HG03060 (cell line): ENCODE data around the gene ASB2.

Source experiments
- ATAC-seq: cut with Tn5 transposase; IDR thresholded peaks from one replicate; pipeline ENCODE4 v1.9.1; 2021; ENCODE audit warnings: low read depth, moderate number of reproducible peaks; ENCODE audit not compliant: unreplicated experiment

Gene ASB2, protein sequence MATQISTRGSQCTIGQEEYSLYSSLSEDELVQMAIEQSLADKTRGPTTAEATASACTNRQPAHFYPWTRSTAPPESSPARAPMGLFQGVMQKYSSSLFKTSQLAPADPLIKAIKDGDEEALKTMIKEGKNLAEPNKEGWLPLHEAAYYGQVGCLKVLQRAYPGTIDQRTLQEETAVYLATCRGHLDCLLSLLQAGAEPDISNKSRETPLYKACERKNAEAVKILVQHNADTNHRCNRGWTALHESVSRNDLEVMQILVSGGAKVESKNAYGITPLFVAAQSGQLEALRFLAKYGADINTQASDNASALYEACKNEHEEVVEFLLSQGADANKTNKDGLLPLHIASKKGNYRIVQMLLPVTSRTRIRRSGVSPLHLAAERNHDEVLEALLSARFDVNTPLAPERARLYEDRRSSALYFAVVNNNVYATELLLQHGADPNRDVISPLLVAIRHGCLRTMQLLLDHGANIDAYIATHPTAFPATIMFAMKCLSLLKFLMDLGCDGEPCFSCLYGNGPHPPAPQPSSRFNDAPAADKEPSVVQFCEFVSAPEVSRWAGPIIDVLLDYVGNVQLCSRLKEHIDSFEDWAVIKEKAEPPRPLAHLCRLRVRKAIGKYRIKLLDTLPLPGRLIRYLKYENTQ

DNA sequence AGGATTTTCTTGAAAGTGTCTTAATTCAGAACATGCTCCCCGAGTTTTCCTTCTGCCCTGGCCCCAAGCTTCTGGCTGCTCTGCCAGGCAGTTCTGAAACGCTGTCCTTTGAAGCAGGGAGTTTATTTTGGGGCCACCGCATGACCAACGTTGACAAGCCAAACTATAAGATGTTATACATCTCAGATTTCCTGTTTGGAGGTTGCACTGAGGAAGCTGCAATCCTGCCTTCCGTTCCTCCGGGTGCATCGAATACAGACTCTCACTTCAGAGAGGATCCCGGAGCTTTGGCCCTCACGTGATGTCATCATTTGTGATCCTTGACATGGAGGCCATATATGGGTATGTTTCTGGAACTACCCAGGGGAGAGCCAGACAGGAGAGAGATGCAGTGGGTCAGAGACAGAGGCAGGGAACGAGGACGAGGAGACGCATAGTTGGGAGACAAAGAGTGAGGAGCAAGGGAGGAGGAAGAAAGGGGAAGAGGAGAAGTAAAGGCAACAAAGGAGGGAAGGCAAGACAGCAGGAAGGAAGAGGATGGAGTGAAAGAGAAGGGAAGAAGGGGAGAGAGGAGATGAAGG is at the start of gene ASB2:
ASB2 (minus strand) TSS at position 94 of the 581 bp plus-strand sequence. CDS start 12,031 bp downstream, outside the sequence.
- ATAC-seq: peak; percentile 1

DNA sequence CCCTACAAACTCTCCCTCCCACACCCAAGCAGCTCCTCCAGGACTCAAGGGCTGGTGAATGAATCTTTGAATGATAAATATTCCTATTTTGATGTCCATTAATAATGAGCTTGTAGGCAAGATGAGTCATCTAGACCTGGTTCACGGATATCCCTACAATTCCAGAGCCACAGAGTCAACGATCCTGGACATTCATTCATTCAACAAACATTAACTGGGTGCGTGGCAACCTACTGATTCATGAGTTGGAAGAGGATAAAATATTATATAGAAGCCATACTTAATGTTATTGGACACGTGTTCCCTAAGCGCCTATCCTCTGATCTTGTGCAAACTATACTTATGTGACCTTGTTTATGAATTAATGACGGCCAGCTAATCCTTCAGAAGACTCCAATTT is 49.4 kb upstream of the ASB2 start:
- ATAC-seq: no peak

DNA sequence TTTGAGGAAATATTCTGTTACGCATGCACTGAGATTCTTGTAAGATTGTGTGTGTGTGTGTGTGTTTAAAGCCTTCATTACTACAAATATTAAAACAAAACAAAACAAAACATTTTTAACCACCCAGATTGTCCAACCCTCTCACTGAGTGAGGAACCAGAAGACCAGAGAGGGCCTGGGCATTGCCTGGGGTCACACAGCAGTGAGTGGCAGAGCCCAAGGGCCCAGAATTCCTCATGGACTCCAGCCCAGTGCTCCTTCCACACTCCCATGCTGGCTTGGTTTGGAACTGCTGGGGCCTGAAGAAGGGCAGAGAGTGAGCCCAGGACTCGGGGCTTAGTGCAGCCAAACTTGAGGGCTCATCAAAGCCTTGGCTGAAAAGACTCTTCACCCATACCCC is 48.2 kb upstream of the ASB2 start:
- ATAC-seq: no peak

DNA sequence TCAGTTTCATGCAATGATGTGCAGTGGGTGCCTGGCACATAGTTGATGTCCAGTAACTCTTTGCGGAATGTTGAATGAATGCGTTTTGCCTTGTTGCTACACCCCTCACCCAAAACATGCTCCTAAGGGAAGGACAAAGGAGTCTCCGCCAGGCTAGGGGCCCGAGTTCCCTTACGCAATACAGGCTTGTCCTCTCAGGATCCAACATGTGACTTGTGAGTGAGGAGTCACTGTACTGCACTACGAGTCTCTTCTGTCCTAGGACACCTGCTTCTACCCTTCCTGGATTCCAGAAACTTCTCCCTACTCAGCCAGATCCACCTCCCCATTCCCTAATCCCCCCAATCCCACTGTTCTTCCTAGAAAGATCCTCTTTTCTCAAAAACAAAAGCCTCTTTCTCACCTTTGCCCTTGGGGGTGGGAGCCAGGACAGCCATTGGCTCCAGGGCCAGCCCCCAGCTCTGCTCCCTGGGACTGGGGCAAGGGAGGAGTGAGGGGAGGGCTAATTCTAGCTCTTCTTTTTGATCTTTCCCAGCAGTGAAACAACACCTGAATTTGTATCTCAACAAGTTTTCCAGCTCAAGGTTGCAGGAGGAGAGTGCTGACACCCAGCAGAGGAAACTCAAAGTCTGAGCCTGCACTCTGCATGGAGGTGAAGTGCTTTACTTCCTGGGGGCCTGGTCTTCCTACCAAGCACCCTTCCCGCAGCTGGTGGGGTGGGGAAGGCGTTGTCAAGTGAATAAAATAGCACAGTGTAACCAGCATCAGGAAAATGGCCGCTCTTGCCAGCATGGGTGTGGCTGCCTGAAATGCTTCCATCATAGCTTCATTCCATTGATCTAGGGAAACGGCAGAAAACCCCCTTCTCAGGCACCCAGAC is 46.4 kb upstream of the ASB2 start:
- no peak for ATAC-seq

DNA sequence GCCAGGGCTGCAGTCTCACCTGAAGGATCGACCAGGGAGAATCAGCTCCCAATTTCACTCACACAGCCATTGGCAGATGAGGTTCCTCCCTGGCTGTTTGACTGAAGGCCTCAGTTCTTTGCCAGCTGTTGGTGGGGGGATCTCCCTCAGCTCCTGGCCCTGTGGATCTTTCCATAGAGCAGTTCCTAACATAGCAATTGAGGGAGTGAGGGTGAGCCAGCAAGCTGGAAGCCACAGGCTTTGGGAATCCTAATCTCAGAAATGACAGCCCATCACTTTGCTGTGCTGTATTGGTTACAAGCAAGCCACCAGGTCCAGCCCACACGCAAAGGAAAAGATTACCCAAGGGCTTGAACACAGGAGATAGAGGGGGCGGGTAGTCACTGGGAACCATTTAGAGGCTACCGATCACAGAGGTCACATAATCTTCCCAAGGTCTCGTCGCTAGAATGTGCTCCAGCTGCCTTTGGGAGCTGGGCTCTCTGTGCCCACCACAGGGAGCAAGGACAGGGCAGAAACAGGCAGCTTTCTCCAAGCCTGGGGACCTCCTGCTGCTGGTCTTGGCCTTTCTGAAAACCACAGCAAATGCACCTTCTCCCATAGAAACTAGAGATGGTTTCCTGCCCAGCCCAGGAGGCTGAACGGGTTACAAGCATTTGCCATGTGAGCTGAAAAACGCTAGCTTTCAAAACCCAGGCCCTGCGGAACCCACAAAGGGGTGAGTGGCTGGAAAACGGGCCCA is 45.2 kb upstream of the ASB2 start:
- ATAC-seq: no peak

DNA sequence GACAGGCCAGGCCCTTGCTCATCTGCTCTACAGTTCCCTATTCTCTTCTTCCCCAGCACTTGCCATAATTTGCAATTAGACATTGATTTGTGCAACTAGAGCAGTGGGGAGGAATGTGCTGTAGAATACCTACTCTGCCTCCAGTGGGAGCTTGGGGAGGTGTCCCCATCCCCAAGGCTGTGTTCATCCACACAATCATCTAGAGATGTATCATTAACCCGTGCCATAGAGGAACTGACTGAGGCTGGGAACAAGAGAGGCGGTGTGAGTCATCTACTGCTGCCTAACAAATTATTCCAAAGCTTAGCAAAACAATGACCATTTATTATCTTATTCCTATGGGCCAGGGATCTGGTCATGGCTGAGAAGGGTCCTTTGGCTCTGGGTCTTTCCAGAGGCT is 44.6 kb upstream of the ASB2 start:
- no peak for ATAC-seq

DNA sequence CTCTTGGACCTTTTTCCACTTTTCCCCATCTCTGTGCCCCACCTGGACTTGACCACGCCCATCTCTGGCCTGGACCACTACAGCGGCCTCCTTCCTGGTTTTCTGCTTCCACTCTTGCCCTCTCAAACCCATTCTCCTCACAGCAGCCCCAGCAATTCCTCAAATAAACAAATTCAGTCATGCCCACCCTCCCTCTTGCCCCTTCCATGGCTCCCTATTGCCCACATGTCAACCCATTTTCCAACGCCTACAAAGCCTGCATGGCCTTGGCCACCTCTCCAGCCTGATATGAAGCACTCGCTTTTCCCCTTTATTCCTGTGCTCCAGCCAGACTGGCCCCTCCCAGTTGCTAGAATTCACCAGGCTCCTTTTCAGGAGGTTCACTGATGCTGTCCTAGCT is 43.9 kb upstream of the ASB2 start:
- ATAC-seq: no peak

DNA sequence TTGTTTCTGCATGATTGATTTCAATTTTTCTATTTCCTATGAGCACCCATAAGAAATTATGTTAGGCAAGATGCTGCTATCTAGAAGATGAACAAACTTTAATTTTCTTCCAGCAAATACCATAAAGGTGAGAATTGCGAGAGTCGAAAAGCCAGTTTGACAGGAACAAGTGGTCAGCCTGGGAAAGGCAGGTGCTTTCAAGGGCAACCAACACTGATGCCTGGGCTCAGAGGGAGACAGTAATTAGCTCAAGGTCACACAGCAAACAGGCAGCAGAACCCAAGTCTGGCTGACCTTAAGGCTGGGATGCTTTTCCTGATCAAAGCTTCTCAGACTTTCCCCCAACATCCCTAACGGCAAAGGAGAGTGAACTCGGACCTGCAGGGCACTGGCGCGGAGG is 43.0 kb upstream of the ASB2 start:
- ATAC-seq: no peak

DNA sequence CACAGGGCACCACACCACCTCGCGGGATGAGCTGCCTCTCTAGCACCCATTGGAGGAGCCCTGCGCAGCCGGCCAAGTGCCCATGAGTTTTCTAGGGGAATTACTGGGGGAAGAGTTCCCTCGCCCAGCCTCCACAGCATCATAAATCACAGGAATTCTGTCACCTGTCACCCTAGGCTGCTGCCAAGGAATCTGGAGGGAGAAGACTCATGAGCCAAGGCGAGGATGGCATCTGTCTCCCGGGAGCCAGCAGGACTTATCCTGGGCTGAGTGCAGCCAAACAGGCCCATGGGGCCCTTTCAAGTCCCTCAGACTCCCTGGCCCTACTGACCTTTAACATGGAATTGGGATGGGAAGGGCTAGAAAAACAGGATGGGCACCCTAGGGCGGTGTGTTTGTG is 41.9 kb upstream of the ASB2 start:
- ATAC-seq: no peak

DNA sequence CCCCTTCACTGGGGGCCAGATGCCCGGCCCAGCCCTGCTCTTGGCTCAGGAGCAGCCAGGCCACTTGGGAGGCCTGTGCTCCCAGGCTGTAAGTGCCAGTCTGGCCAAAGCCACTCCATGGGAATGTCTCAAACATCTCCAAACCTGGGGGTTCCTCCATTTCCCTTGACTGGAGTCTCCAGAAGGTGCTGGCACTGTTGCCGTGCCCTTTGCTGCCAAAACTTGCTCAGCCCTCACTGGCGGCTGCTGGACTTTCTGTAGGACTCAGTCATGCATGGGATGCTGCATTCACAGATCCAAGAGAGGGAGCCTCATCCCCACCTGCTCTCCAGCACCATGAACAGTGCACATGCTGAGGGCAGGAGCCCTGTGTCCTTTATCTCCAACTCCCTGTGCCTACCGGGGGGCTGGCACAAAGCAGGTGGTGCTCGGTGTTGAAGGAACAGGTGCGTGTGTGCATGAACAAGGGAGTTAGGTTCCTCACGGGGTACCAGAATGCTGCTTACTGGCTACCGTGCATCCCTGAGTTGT is 40.1 kb upstream of the ASB2 start:
- no peak for ATAC-seq

DNA sequence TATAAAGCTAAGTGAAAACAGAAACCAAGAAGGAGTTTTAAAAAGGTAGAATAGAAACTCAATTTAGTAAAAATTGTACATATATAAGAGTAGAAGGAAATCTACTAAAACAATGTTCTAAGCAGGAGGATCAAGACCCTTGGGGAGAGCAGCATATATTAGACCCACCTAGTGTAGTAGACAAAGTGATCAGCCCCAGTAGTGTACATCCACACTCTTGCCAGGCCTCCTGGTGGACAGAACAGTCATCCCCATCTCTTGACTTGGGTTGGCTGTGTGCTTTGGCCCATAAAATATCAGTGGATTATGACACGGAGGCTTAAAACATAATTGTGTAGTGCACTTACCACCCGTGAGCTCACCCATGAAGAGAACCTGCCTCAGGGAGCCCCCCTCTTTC is 38.9 kb upstream of the ASB2 start:
- ATAC-seq: no peak

DNA sequence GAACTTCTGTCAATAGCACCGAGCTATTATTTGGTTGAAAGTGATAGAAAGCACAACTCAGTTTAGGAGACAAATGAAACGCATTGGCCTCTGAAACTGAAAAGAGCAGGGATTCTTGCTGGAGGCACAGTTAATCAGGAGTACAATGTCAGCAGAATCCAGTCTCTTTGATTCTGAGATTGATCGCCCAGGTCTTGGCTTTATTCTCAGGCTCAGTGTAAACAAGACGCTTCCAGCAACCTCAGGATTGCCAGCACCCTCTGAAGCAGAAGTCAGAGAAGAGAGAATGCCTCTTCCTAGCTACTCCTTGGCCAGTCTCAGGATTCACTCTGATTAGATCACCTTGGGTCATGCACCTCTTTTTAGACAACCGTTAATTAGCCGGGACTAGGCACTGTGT is 38.0 kb upstream of the ASB2 start:
- no peak for ATAC-seq

DNA sequence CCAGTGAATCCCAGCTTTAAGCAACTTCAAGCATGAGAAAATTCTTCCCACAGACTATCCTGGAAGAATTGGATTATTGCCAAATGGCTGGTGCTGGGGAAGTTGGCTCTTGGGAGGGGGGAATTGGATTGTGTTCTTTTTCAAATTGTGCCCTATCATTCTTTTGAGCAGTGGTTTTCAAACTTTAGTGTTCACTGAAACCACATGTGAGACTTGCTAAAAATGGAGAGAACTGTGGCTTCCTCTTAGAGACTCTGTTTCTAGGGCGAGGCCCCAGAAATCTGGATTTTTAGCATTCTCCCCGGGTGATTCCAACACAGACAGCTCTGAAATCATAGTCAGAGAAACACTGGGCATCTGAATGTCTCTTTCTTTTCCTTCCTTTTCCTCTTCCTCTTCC is 35.4 kb upstream of the ASB2 start:
- ATAC-seq: no peak

DNA sequence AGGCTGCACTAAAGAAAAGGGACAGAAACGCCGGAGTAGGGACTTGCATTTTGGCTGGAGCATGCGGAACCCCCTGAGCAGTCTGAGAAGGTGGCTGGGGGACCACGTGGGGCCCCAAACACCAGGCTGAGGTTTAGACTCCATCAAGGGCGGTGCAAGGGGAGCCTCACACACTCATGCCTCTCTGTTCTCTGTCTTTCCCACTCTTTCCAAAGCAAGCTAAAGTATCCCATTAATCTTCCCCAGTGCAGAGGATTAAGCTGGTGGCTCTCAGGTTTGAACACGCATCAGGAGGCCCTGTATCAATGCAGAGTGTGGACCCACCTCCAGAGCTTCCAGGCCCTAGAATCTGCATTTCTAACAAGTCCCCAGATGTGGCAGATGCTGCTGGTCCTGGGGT is 34.3 kb upstream of the ASB2 start:
- no peak for ATAC-seq

DNA sequence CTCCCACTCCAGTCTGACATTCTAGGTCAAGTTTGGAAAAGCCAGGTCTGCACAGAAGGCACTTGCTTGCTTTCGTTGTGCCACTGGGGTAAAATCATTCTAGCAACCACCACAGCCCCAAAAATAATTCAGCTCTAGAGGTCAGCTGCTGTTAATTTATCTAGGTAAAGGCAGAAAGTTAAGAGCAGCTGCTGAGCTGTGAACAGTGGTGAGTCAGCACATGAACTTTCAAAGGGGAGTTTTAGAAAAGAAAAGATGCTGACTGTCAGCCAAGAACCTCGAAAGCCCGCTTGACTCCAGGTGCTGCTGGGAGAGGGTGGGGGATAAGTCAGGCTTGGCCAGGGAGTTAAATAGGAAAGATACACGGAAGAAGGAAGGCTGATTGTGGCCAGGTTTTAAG is 33.4 kb upstream of the ASB2 start:
- no peak for ATAC-seq

DNA sequence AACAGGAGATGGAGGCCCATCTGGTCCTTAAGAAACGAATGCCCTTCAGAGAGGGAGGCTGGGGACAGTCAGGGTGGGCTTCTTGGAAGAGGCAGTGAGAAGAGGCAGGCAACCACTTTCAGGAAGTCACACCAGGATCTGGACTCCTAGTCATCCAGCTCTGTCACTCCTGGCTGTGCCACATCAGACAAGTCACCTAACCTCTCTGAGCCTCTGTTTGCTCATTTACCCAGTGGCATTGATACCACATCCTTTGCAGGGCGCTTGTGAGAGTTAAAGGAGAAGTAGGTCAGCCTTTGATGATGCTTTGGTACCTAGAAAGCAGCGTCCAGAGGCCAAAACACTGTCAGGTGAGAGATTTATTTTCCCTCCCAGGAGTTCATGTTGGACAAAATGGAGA is 31.9 kb upstream of the ASB2 start:
- ATAC-seq: no peak

DNA sequence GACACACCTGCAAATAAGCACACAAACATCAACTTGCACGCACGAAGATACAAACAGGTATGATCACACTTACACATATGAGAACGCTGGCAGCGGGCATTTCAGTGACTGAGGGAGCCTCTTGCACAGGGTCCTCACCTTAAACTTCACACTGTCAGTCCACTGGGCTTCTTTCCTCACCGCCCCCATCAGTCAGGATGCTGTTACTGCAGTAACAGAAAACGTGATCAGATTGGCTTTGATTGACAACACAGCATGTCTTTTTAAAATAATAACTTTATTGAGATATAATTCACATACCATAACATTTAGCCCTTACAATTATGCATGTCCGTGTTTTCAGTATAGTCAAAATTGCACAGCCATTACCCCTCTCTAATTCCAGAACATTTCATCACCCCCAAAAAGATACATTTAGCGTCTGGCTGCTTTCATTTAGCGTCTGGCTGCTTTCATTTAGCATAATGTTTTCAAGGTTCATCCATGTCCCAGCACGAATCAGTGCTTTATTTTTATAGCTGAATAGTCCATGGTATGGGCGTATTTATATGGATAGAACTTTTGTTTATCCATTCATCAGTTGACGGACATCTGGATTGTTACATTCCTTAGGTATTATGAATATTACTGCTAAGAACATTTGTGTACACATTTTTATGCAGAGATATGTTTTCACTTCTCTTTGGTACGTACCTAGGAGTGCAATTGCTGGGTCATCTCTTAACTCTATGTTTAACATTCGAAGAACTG is 29.1 kb upstream of the ASB2 start:
- no peak for ATAC-seq

DNA sequence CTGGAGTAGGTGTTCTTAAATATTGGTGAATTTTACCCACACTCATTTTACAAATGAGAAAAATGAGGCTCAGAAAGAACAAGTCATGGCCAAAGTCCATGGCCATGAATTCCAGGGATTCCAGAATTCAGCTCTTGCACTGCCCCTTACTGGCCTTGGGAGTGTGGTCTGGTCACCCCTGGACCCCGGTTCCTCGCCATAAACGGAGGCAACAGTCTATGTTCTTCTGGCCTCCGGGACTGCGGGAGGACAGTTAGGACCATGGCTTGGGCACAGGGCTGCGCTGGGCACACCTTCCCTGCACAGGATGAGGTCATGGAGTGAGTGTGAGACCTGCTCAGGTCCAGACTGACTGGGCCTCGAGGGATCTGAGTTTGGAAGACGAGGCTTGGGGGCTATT is 27.6 kb upstream of the ASB2 start:
- ATAC-seq: no peak

DNA sequence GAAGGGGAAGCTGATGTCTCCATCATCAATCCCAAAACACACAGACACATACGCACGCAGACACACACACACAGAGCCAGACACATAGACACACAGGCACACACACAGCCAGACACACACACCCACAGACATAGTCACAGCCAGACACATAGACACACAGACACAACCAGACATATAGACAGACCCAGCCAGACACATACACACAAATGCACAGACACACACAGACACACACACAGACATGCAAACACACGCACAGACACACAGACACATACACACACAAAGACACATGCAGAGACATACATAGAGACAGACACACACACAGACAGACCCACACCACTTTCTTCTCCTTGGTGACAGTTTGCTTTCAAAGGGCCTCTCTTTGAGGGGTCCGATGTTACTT is 27.0 kb upstream of the ASB2 start:
- ATAC-seq: no peak
